HEK293 (cell line): ENCODE measurements around the gene PRKG1.

Experiments
- CTCF ChIA-PET: fragments of 350-600 bp; formaldehyde crosslinking; extraction: SDS; loops from one replicate; lab custom pipeline; 2021; ENCODE audit warnings: antibody characterized with exemption; lab: Yijun Ruan, JAX
- POLR2A ChIA-PET: fragments of 300-600 bp; formaldehyde crosslinking; extraction: SDS; loops from one replicate; lab custom pipeline; 2020; ENCODE audit warnings: antibody characterized with exemption, inconsistent platforms; lab: Yijun Ruan, JAX
- H3K27ac ChIP-seq: fragments of 200-500 bp; sonication (Bioruptor generic); 2 replicates; pipeline ENCODE4 v1.5.1; 2014; ENCODE audit warnings: low read depth, low read length, control low read depth, inconsistent platforms; ENCODE audit errors: extremely low read depth
- H3K36me3 ChIP-seq, 2 experiments: fragments of 200-500 bp in 1 of 2; sonication (Bioruptor generic) in 1 of 2; 1 replicate in 1 of 2; 2 replicates in 1 of 2; pipeline ENCODE4 v1.5.1; 2014 to 2017; ENCODE audit warnings: inconsistent platforms in 2 of 2, low read length in 2 of 2; ENCODE audit not compliant: control insufficient read depth in 2 of 2, insufficient read depth in 1 of 2
- H3K4me1 ChIP-seq: fragments of 200-500 bp; sonication (Bioruptor generic); 2 replicates; pipeline ENCODE4 v1.5.1; 2014; ENCODE audit warnings: mild to moderate bottlenecking, low read length, inconsistent platforms; ENCODE audit not compliant: control insufficient read depth, insufficient read depth
- H3K4me3 ChIP-seq: 2 replicates; pipeline ENCODE4 v1.5.1; 2011; ENCODE audit warnings: low read depth, mild to moderate bottlenecking, control low read depth, low read length, moderate library complexity
- H3K9me3 ChIP-seq: fragments of 200-500 bp; sonication (Bioruptor generic); 2 replicates; pipeline ENCODE4 v1.5.1; 2014; ENCODE audit warnings: low read depth, low read length, inconsistent platforms; ENCODE audit not compliant: control insufficient read depth, insufficient read depth
- GFI1B ChIP-seq: fragments of 450-650 bp; formaldehyde crosslinking; IDR thresholded peaks from 2 replicates; pipeline ENCODE4 v1.5.1; 2016; ENCODE audit warnings: missing biosample characterization, missing genetic modification characterization
- KLF1 ChIP-seq: fragments of 450-650 bp; formaldehyde crosslinking; IDR thresholded peaks from 2 replicates; pipeline ENCODE4 v1.5.1; 2016; ENCODE audit warnings: missing biosample characterization, missing genetic modification characterization
- KLF10 ChIP-seq: fragments of 450-650 bp; IDR thresholded peaks from 2 replicates; pipeline ENCODE4 v1.5.1; 2018; ENCODE audit warnings: missing biosample characterization, mild to moderate bottlenecking, missing genetic modification characterization
- MEIS1 ChIP-seq: sonication (generic); formaldehyde crosslinking; IDR thresholded peaks from 2 replicates; pipeline ENCODE4 v1.8.1; 2022; ENCODE audit warnings: missing genetic modification reagents, mild to moderate bottlenecking, borderline replicate concordance
- PRDM1 ChIP-seq: fragments of 450-650 bp; formaldehyde crosslinking; IDR thresholded peaks from 2 replicates; pipeline ENCODE4; 2016; ENCODE audit warnings: missing biosample characterization, missing genetic modification characterization
- SCRT1 ChIP-seq: fragments of 450-650 bp; formaldehyde crosslinking; IDR thresholded peaks from 2 replicates; pipeline ENCODE4 v1.5.1; 2016; ENCODE audit warnings: missing biosample characterization, missing genetic modification characterization, borderline replicate concordance
- SCRT2 ChIP-seq: fragments of 450-650 bp; formaldehyde crosslinking; IDR thresholded peaks from 2 replicates; pipeline ENCODE4 v1.5.1; 2016; ENCODE audit warnings: missing biosample characterization, missing genetic modification characterization
- TCF7L2 ChIP-seq: IDR thresholded peaks from 2 replicates; pipeline ENCODE4 v1.6.1; 2011; ENCODE audit warnings: low read depth, mild to moderate bottlenecking, inconsistent platforms, low read length, moderate library complexity, borderline replicate concordance
- ZBTB8A ChIP-seq: fragments of 450-650 bp; formaldehyde crosslinking; IDR thresholded peaks from 2 replicates; pipeline ENCODE4 v1.5.1; 2016; ENCODE audit warnings: missing biosample characterization, missing genetic modification characterization
- ZNF157 ChIP-seq: fragments of 450-650 bp; formaldehyde crosslinking; IDR thresholded peaks from 2 replicates; pipeline ENCODE4 v1.5.1; 2016; ENCODE audit warnings: missing biosample characterization, missing genetic modification characterization
- ZNF211 ChIP-seq: fragments of 450-650 bp; formaldehyde crosslinking; IDR thresholded peaks from 2 replicates; pipeline ENCODE4 v1.5.1; 2016; ENCODE audit warnings: low read depth, missing biosample characterization, missing genetic modification characterization
- ZNF302 ChIP-seq: fragments of 450-650 bp; formaldehyde crosslinking; IDR thresholded peaks from 2 replicates; pipeline ENCODE4 v1.5.1; 2016; ENCODE audit warnings: missing biosample characterization, missing genetic modification characterization, low read depth
- ZNF664 ChIP-seq: fragments of 450-650 bp; formaldehyde crosslinking; IDR thresholded peaks from 2 replicates; pipeline ENCODE4 v1.5.1; 2016; ENCODE audit warnings: missing biosample characterization, missing genetic modification characterization
- ZNF747 ChIP-seq: fragments of 450-650 bp; formaldehyde crosslinking; IDR thresholded peaks from 2 replicates; pipeline ENCODE4 v1.5.1; 2016; ENCODE audit warnings: missing biosample characterization, missing genetic modification characterization
- ZSCAN18 ChIP-seq: fragments of 450-650 bp; formaldehyde crosslinking; IDR thresholded peaks from 2 replicates; pipeline ENCODE4 v1.5.1; 2016; ENCODE audit warnings: missing biosample characterization, missing genetic modification characterization
- TF ChIP-seq, protein P1 (sequence below): fragments of 450-650 bp; formaldehyde crosslinking; IDR thresholded peaks from 2 replicates; pipeline ENCODE4 v1.5.1; 2017; ENCODE audit warnings: missing biosample characterization, missing genetic modification characterization
- TF ChIP-seq, protein P2 (sequence below): IDR thresholded peaks from 2 replicates; pipeline ENCODE4 v1.6.1; 2011; ENCODE audit warnings: mild to moderate bottlenecking, low read depth, low read length, borderline replicate concordance
- TF ChIP-seq, protein P3 (sequence below): fragments of 450-650 bp; formaldehyde crosslinking; IDR thresholded peaks from 2 replicates; pipeline ENCODE4 v1.5.1; 2016; ENCODE audit warnings: missing biosample characterization, missing genetic modification characterization
- TF ChIP-seq, protein P4 (sequence below): fragments of 450-650 bp; formaldehyde crosslinking; IDR thresholded peaks from 2 replicates; pipeline ENCODE4 v1.5.1; 2016; ENCODE audit warnings: missing biosample characterization, missing genetic modification characterization, borderline replicate concordance

The PRKG1 gene

GRCh38 chr10:51108406-51108805, 34.1 kb downstream of the PRKG1 start:
- Histone ChIP-seq H3K36me3 (no peaks in the 10 kb centered on the region), H3K9me3 (no peaks in the 10 kb centered on the region), H3K4me3 (no peak overlapping the region), H3K27ac (no peak overlapping the region), H3K4me1 (no peaks in the 10 kb centered on the region)
- ChIA-PET CTCF (interaction anchor here (0.6 kb wide), 1 partner anchor 37 kb away, joined by 3 read pairs; no protein-coding TSS in a partner anchor), POLR2A (no interaction called here)
- no peak for TF ChIP-seq GFI1B (tag by site-specific recombination)
- TF ChIP-seq, protein P1, sequence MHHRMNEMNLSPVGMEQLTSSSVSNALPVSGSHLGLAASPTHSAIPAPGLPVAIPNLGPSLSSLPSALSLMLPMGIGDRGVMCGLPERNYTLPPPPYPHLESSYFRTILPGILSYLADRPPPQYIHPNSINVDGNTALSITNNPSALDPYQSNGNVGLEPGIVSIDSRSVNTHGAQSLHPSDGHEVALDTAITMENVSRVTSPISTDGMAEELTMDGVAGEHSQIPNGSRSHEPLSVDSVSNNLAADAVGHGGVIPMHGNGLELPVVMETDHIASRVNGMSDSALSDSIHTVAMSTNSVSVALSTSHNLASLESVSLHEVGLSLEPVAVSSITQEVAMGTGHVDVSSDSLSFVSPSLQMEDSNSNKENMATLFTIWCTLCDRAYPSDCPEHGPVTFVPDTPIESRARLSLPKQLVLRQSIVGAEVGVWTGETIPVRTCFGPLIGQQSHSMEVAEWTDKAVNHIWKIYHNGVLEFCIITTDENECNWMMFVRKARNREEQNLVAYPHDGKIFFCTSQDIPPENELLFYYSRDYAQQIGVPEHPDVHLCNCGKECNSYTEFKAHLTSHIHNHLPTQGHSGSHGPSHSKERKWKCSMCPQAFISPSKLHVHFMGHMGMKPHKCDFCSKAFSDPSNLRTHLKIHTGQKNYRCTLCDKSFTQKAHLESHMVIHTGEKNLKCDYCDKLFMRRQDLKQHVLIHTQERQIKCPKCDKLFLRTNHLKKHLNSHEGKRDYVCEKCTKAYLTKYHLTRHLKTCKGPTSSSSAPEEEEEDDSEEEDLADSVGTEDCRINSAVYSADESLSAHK = 0 out of 2 replicates have a peak, but pooled peaks have one; percentile 29

GRCh38 chr10:51109801-51110533, 35.7 kb downstream of the PRKG1 start:
- no peak overlapping the region for H3K4me3 ChIP-seq
- peak; percentile 83 for TF ChIP-seq SCRT2 (tag by site-specific recombination)
- TF ChIP-seq TCF7L2 = no peak
- peak; percentile 50; the same call in 1 of the 2 replicates for TF ChIP-seq SCRT1
- ChIA-PET CTCF (no interaction called here), POLR2A (no interaction called here)
- no peaks in the 10 kb centered on the region for H3K36me3 ChIP-seq
- no peaks in the 10 kb centered on the region for H3K9me3 ChIP-seq
- H3K4me1 ChIP-seq = no peaks in the 10 kb centered on the region
- no peak overlapping the region for H3K27ac ChIP-seq

GRCh38 chr10:51112013-51112412, 37.7 kb downstream of the PRKG1 start:
- ChIA-PET POLR2A (no interaction called here), CTCF (no interaction called here)
- no peaks in the 10 kb centered on the region for H3K4me1 ChIP-seq
- no peak overlapping the region for H3K27ac ChIP-seq
- no peaks in the 10 kb centered on the region for H3K36me3 ChIP-seq
- no peaks in the 10 kb centered on the region for H3K9me3 ChIP-seq
- no peak overlapping the region for H3K4me3 ChIP-seq
- TF ChIP-seq PRDM1 (tag by site-specific recombination) (no peak), MEIS1 (CRISPR knock-in tag) (no peak), KLF10 (no peak), ZNF747 (tag by site-specific recombination) (no peak), ZNF211 (no peak), KLF1 (tag by site-specific recombination) (no peak), ZNF664 (tag by site-specific recombination) (no peak), ZNF302 (tag by site-specific recombination) (no peak), ZBTB8A (tag by site-specific recombination) (no peak), ZNF157 (tag by site-specific recombination) (no peak), ZSCAN18 (no peak)
- TF ChIP-seq, protein P2, sequence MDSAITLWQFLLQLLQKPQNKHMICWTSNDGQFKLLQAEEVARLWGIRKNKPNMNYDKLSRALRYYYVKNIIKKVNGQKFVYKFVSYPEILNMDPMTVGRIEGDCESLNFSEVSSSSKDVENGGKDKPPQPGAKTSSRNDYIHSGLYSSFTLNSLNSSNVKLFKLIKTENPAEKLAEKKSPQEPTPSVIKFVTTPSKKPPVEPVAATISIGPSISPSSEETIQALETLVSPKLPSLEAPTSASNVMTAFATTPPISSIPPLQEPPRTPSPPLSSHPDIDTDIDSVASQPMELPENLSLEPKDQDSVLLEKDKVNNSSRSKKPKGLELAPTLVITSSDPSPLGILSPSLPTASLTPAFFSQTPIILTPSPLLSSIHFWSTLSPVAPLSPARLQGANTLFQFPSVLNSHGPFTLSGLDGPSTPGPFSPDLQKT = no peak
- TF ChIP-seq, protein P3, sequence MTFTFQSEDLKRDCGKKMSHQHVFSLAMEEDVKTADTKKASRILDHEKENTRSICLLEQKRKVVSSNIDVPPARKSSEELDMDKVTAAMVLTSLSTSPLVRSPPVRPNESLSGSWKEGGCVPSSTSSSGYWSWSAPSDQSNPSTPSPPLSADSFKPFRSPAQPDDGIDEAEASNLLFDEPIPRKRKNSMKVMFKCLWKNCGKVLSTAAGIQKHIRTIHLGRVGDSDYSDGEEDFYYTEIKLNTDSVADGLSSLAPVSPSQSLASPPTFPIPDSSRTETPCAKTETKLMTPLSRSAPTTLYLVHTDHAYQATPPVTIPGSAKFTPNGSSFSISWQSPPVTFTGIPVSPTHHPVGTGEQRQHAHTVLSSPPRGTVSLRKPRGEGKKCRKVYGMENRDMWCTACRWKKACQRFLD (tag by site-specific recombination) = no peak
- TF ChIP-seq, protein P4, sequence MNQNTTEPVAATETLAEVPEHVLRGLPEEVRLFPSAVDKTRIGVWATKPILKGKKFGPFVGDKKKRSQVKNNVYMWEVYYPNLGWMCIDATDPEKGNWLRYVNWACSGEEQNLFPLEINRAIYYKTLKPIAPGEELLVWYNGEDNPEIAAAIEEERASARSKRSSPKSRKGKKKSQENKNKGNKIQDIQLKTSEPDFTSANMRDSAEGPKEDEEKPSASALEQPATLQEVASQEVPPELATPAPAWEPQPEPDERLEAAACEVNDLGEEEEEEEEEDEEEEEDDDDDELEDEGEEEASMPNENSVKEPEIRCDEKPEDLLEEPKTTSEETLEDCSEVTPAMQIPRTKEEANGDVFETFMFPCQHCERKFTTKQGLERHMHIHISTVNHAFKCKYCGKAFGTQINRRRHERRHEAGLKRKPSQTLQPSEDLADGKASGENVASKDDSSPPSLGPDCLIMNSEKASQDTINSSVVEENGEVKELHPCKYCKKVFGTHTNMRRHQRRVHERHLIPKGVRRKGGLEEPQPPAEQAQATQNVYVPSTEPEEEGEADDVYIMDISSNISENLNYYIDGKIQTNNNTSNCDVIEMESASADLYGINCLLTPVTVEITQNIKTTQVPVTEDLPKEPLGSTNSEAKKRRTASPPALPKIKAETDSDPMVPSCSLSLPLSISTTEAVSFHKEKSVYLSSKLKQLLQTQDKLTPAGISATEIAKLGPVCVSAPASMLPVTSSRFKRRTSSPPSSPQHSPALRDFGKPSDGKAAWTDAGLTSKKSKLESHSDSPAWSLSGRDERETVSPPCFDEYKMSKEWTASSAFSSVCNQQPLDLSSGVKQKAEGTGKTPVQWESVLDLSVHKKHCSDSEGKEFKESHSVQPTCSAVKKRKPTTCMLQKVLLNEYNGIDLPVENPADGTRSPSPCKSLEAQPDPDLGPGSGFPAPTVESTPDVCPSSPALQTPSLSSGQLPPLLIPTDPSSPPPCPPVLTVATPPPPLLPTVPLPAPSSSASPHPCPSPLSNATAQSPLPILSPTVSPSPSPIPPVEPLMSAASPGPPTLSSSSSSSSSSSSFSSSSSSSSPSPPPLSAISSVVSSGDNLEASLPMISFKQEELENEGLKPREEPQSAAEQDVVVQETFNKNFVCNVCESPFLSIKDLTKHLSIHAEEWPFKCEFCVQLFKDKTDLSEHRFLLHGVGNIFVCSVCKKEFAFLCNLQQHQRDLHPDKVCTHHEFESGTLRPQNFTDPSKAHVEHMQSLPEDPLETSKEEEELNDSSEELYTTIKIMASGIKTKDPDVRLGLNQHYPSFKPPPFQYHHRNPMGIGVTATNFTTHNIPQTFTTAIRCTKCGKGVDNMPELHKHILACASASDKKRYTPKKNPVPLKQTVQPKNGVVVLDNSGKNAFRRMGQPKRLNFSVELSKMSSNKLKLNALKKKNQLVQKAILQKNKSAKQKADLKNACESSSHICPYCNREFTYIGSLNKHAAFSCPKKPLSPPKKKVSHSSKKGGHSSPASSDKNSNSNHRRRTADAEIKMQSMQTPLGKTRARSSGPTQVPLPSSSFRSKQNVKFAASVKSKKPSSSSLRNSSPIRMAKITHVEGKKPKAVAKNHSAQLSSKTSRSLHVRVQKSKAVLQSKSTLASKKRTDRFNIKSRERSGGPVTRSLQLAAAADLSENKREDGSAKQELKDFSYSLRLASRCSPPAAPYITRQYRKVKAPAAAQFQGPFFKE (tag by site-specific recombination) = no peak
